AG10803 (cell line): ENCODE measurements around the gene SP6.
A peak's percentile ranks its signal among the peaks of the same experiment; 100 is the strongest.

Experiments
- DNase-seq: peaks from one replicate; pipeline ENCODE4 v3.0.0; 2010; ENCODE audit warnings: low read depth
- H3K4me3 ChIP-seq: 2 replicates; pipeline ENCODE4 v1.5.1; 2011; ENCODE audit warnings: mild to moderate bottlenecking, low read length, control low read depth
- TF ChIP-seq, protein P1 (sequence below): conservative IDR thresholded peaks from 2 replicates; pipeline ENCODE4 v1.5.1; 2011; ENCODE audit warnings: mild to moderate bottlenecking, low read length, control low read depth, inconsistent platforms

SP6 gene

DNA sequence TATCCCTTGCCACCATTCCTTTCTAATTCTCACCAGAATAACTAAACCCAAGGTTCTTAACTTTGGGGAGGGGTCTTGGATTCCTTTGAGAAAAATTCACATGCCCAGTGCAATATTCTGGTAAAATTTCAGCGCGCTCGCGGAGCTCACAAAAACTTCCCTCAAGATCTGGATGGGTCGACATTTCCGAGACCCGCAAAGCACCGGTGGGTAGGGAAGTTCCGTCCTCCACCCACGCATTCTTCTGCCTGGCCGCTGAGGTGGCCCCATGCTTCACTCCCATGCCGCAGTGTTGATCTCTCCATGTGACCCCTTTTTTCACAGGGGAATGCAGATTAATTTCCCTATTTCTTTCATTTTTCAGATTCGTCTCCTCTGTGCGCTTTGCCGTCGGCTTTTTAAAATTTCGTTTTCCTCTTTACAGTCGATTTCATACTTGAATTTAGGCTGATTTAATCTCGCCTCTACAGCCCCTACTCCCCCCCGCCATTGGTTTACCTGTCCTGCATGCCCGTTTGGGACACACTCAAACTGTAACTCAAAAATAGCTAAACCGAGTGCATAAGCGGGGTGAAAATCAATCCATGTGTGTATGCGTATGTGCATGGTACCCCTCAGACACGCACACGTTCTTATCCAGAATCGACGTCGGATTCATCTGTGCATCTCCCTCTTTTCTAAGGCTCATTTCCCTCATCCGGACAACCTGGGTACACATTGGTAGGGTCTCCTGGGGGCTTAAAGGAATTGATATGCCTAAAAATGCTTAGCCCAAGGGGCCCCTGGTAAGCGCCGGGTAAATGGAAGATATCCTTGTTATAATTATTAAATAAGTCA is 1.4 kb upstream of the SP6 start:
- TF ChIP-seq, protein P1, sequence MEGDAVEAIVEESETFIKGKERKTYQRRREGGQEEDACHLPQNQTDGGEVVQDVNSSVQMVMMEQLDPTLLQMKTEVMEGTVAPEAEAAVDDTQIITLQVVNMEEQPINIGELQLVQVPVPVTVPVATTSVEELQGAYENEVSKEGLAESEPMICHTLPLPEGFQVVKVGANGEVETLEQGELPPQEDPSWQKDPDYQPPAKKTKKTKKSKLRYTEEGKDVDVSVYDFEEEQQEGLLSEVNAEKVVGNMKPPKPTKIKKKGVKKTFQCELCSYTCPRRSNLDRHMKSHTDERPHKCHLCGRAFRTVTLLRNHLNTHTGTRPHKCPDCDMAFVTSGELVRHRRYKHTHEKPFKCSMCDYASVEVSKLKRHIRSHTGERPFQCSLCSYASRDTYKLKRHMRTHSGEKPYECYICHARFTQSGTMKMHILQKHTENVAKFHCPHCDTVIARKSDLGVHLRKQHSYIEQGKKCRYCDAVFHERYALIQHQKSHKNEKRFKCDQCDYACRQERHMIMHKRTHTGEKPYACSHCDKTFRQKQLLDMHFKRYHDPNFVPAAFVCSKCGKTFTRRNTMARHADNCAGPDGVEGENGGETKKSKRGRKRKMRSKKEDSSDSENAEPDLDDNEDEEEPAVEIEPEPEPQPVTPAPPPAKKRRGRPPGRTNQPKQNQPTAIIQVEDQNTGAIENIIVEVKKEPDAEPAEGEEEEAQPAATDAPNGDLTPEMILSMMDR: no peak
- DNase-seq: no peak
- H3K4me3 ChIP-seq: no peak overlapping the region

- no peak for DNase-seq
- TF ChIP-seq, protein P1: no peak
- H3K4me3 ChIP-seq: no peak overlapping the region
Observed at GRCh38 chr17:47851764-47852112, 775 bp upstream of the SP6 start.

DNA sequence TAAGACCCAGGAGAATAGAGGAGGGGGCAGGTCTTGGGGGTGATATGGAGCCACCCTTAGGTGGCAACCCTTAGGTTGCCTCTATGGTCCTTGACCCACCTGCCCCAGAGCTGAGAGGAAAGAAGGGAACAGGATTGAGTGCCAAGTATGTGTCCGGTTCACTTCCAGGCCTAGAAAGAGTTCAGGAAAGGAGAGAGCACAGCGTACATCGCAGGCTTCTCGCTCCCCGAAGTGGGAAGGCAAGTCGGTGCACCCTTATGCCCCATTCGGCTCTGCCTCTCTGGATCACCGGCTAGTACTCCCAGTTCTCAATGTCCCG is 631 bp downstream of the SP6 start:
- peak overlapping the region; percentile 40 for H3K4me3 ChIP-seq
- TF ChIP-seq, protein P1: no peak
- no peak for DNase-seq

GRCh38 chr17:47848198-47848513 is 2.8 kb downstream of the SP6 start:
- no peak overlapping the region for H3K4me3 ChIP-seq
- no peak for DNase-seq
- TF ChIP-seq, protein P1: no peak

DNA sequence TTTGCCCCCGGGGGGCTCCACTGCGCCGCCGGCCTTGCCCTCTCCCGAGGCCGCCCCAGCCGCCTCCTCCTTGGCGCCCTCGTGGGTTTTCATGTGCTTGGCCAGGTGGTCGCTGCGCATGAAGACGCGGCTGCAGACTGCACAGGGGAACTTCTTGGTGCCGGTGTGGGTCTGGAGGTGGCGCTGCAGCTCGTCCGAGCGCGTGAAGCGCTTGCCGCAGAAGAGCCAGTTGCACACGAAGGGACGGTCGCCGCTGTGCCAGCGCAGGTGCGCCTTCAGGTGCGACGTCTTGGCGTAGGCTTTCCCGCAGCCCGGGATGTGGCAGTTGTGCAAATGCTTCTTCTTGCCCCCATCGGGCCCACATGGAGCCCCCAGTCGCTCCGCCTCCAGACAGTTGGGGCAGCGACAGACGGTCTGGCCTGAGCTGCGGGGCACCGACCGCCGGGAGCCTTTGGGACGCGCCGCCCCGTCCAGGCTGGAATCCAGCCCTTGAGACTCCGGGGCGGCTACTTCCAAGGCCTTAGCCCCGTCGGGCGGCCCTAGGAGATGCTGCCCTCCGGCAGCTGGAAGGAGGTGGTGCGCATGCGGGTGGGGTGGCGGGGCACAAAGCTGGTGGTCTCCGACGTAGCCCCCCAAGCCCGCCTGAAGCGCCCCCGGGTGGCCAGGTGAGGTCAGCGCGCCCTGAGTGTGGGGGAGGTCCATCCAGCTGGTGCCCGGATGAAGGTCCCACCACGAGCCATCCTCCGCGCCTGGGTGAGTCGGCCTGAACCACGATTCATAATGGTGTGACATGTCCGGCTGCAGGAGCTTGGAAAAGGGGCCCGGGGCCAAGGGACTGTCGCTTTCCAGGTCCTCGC is 3.4 kb downstream of the SP6 start:
- H3K4me3 ChIP-seq: no peak overlapping the region
- TF ChIP-seq, protein P1: peak; percentile 34
- no peak for DNase-seq

DNA sequence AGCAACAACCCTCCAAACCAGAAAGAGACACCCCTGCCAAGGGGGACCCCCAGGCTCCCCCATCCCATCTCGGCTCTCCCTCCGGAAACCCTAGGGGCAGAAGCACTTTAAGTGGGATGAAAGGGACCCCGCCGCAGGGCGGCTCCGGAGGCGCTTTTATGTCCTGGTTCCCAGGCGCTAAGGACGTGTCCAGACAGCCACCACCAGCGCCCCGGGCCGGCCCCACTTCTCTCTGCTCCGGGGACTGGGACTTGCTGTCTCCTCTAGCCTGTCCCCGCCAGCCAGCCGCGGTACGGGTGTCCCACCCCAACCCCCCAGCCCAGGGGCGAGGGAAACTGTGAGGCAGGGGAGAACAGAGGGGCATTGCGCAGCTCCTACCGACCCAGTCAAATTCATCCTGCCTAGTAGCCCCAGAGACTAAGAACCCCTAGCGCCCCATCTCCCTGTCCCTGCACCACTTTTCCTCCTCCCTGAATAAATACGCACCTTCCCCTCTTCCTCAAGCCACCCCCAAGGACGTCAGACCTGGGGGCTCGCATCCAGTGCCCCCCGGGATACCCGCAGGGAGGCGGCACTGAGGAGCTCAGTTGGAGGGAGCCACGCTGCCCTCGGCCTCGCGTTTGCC is 4.1 kb downstream of the SP6 start:
- no peak for DNase-seq
- no peak overlapping the region for H3K4me3 ChIP-seq

More for the DNA sequence above, 4.1 kb downstream of the SP6 start:
- TF ChIP-seq, protein P1: no peak
